Aorta (tissue), 5 donors: ENCODE data around the gene FRMD4A. TPM values are rescaled to one million over a fixed set of nuclear protein-coding genes. Genes with fewer than 3 reads are reported as not detected.
"Not testable (repeated sequence)": the region's sequence is repeated elsewhere in the genome, so short reads cannot be mapped to it uniquely, and the experiment has no call there.

Source experiments
- ATAC-seq: fragments of 200-7000 bp; cut with Tn5 transposase; one replicate; pipeline ENCODE4 v1.9.1; 2022; ENCODE audit warnings: moderate library complexity; ENCODE audit not compliant: low FRiP score
- DNase-seq, 2 donors: peaks; one replicate each; pipeline ENCODE4 v3.0.0-alpha.2; 2020
- H3K27ac ChIP-seq, 2 donors: one replicate each; pipeline ENCODE4 v1.5.1; 2013; ENCODE audit warnings: low read length in 2 of 2, mild to moderate bottlenecking in 2 of 2, moderate library complexity in 2 of 2, control low read depth in 1 of 2, inconsistent platforms in 1 of 2, low read depth in 1 of 2
- H3K27me3 ChIP-seq, 2 donors: one replicate each; pipeline ENCODE4 v1.6.1; 2013; ENCODE audit warnings: control low read depth in 1 of 2, low read length in 1 of 2, mild to moderate bottlenecking in 1 of 2, moderate library complexity in 1 of 2; ENCODE audit not compliant: insufficient read depth in 2 of 2, control insufficient read depth in 1 of 2
- H3K36me3 ChIP-seq, 2 donors: one replicate each; pipeline ENCODE4 v1.6.1; 2013; ENCODE audit warnings: control low read depth in 1 of 2, low read length in 1 of 2, mild to moderate bottlenecking in 1 of 2; ENCODE audit not compliant: insufficient read depth in 2 of 2, control insufficient read depth in 1 of 2
- H3K4me1 ChIP-seq, 2 donors: one replicate each; pipeline ENCODE4 v1.6.1; 2013; ENCODE audit warnings: low read length in 2 of 2, control low read depth in 1 of 2, mild to moderate bottlenecking in 1 of 2, moderate library complexity in 1 of 2; ENCODE audit not compliant: insufficient read depth in 2 of 2, control insufficient read depth in 1 of 2
- H3K4me3 ChIP-seq, 2 donors: one replicate each; pipeline ENCODE4 v1.5.1; 2013; ENCODE audit warnings: low read length in 2 of 2, control low read depth in 1 of 2, mild to moderate bottlenecking in 1 of 2
- H3K9me3 ChIP-seq: one replicate; pipeline ENCODE4 v1.6.1; 2013; ENCODE audit warnings: mild to moderate bottlenecking, low read length; ENCODE audit not compliant: control insufficient read depth
- WGBS, 2 donors: extraction: QIAGEN DNeasy Blood & Tissue Kit; methylation state at CpG; one replicate each; pipeline ENCODE4 v1.1.7; 2013; 5-methylcytosine and 5-hydroxymethylcytosine counted together
- intact Hi-C, 2 donors: fragments of 100-400 bp; cut with DNase I; formaldehyde crosslinking; loops; one replicate each; pipeline versions ENCODE4 v1.14.2 to v1.15.0; 2022
- polyA plus RNA-seq, 2 donors: library from polyadenylated mRNA; stranded (reverse); fragments of 200-250 nt; gene quantifications; one replicate each; pipeline ENCODE4 v1.2.3, GENCODE V29; 2013
- total RNA-seq, 2 donors: library from RNA; stranded (reverse); fragmentation: NEBNext Ultra II Directional; extraction: Animal tissue kit (Norgen Biotek cat#: 25700); gene quantifications; one replicate each; pipeline ENCODE4 v1.2.1, GENCODE V29; 2021
- donor health status: healthy with polysubstance abuse.
- donor health status: Bipolar disorder and iron deficiency.
- donor health status: DM: no; HTN: no; CAD: no.
- donor health status: DM: no; HTN: no; CAD: no.
- donor health status: DM: yes; HTN: yes; CAD: no.

FRMD4A gene
- total and polyA plus RNA-seq, 4 donors: 11.4 to 65.6 (median 39.7) TPM

DNA sequence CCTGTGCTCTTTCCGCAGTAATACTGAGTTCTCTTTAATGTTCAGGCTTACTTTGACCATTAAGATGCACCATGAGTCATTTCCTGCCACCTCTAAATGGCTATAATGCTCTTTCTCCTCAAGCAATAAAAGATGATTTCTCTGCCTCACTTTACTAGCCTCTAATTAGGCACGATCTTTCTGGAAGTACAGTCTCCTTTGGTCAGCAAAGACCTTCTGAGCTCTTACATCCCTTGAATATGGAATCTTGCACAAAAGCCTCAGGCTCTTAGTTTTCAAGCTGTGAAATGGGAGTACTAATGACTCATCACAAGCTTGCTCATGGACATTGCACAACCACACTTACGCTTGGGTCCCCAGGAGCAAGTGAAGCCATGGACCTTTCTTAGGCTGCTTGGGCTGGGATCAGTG is 85.9 kb downstream of the FRMD4A start:
- H3K27ac ChIP-seq: no peak overlapping the region
- no peaks in the 10 kb centered on the region for H3K36me3 ChIP-seq
- H3K27me3 ChIP-seq: no peaks in the 10 kb centered on the region
- no peak overlapping the region for H3K4me3 ChIP-seq
- 91 to 95% methylated on average over 3 of the region's 3 CpGs for WGBS, 2 donors
- no peaks in the 10 kb centered on the region for H3K9me3 ChIP-seq
- no peaks in the 10 kb centered on the region for H3K4me1 ChIP-seq
- DNase-seq (no peak), ATAC-seq (no peak)
- intact Hi-C loops: no loop called here

DNA sequence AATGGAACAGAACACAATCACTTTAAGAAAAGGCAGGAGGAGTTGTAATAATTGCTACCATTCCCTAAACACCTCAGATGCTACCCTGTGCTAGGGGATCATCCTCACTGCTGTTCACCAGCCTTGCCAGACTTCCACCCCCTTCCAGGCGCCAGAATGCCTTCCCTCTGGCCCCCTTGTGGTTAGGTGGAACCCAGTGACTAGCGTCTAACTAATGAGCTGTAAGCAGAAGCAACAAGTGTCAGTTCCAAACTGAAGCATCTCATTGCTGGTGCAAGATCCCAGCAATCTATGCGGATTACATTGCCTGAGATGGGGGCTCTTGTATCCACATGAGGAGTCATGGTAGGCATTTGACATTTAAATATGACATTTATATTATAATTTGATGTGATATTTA is 86.6 kb downstream of the FRMD4A start:
- ATAC-seq: no peak
- Histone ChIP-seq H3K4me3 (no peak overlapping the region), H3K4me1 (no peaks in the 10 kb centered on the region), H3K36me3 (no peaks in the 10 kb centered on the region), H3K9me3 (no peaks in the 10 kb centered on the region), H3K27ac (no peak overlapping the region), H3K27me3 (no peaks in the 10 kb centered on the region)
- intact Hi-C loops: no loop called here
- DNase-seq: no peak
- 68 to 72% methylated on average over 3 of the region's 3 CpGs for WGBS, 2 donors

DNA sequence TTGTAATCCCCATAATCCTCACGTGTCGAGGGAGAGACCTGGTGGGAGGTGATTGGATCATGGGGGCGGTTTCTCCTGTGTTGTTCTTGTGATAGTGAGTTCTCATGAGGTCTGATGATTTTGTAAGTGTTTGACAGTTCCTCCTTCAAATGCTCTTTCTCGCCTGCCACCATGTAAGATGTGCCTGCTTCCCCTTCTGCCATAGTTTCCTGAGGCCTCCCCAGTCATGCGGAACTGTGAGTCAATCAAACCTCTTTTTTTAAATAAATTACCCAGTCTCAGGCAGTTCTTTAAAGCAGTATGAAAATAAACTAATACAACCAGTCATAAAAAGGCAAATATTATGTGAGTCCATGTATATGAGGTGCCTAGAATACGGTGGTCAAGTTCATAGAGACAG is 87.5 kb downstream of the FRMD4A start:
- H3K36me3 ChIP-seq: no peaks in the 10 kb centered on the region
- DNase-seq: no peak
- ATAC-seq: no peak
- H3K27me3 ChIP-seq: no peaks in the 10 kb centered on the region
- no peaks in the 10 kb centered on the region for H3K4me1 ChIP-seq
- 93 to 94% methylated on average over 6 of the region's 6 CpGs for WGBS, 2 donors
- H3K4me3 ChIP-seq: no peak overlapping the region
- H3K9me3 ChIP-seq: no peaks in the 10 kb centered on the region
- no peak overlapping the region for H3K27ac ChIP-seq
- intact Hi-C loops: no loop called here

DNA sequence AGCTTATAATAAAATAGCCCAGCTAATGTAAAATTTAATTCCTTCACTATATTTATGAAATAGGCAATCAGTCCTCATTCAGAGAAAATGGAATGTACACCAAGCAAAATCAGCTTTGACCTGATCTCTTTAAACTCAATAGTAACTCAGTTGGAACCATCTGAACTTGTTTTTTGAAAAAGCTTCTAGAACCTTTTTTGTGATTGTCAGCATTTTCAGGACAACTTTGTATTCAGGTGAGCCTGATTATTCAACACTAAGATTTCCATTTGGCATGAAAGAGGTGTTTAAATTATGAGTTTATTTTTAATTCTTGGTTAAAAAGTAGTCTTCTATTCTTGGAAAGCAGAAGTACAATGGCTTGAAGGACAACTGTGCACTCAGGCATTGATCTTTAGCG is 89.5 kb downstream of the FRMD4A start:
- DNase-seq: no peak
- Histone ChIP-seq H3K27ac (no peak overlapping the region), H3K9me3 (no peaks in the 10 kb centered on the region), H3K4me1 (no peaks in the 10 kb centered on the region), H3K36me3 (no peaks in the 10 kb centered on the region), H3K4me3 (no peak overlapping the region), H3K27me3 (no peaks in the 10 kb centered on the region)
- intact Hi-C loops: no loop called here
- no peak for ATAC-seq
- WGBS, 2 donors: 85 to 93% methylated on average over 1 of the region's 1 CpG

DNA sequence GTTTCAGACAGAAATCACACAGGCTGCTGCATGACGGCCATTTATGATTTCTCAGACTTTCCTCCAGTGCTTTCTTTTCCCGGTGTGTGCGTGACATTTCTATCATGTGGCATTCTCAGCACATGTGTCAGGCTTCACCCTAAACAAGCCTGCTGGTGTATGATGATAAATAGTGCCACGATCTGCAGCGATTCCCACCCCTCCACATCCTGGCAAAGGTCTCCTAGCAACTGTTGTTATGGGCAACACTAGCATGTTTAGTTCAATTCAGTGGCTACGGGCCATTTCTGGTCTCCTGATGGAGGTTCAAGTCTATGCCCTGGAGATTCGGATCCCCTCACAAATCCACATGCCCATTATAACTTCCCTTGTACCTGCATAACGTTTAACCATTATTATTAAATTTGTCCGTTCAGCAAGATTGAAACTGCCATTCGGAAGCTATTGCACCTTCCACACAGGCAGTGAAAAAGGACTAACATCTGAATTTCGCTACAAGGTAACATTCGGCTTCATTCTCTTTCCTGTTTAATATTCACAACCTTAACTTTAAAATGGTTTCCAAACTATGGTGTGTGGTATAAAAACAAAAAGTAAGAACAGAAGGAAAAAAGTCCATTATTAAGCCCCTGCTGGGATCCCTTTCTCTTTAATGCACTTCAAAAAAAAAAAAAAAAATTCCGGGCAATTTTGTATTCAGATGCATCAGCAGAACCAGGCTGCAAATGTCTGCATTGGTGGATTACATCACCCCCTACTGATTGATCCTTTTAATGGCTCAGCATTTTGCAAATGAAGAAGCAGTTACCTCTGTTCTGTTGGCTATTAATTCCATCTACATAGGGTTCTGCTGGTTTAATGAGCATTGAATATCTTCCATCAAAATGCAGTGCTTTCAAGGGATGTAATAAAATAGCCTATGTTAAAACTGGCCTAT is 90.2 kb downstream of the FRMD4A start:
- WGBS, 2 donors: 29% methylated on average over 13 of the region's 13 CpGs
- ATAC-seq: no peak
- Histone ChIP-seq H3K9me3 (no peaks in the 10 kb centered on the region), H3K27me3 (no peaks in the 10 kb centered on the region), H3K4me3 (no peak overlapping the region), H3K36me3 (no peaks in the 10 kb centered on the region), H3K27ac (no peak overlapping the region), H3K4me1 (no peaks in the 10 kb centered on the region)
- no peak for DNase-seq
- intact Hi-C loops: no loop called here

DNA sequence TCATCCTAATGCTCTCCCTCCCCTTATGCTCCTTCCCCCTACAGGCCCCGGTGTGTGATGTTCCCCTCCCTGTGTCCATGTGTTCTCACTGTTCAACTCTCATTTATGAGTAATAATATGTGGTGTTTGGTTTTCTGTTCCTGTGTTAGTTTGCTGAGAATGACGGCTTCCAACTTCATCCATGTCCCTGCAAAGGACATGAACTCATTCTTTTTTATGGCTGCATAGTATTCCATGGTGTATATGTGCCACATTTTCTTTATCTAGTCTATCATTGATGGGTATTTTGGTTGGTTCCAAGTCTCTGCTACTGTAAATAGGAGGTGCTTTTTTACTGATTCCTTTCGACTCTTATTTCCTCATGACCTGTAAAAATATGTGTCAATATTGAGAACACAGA is 92.1 kb downstream of the FRMD4A start:
- H3K27me3 ChIP-seq, H3K9me3 ChIP-seq, H3K36me3 ChIP-seq, DNase-seq, H3K4me1 ChIP-seq, H3K4me3 ChIP-seq, H3K27ac ChIP-seq, intact Hi-C loops, ATAC-seq: not testable (repeated sequence)
- WGBS, 2 donors: 91 to 93% methylated on average over 3 of the region's 3 CpGs

DNA sequence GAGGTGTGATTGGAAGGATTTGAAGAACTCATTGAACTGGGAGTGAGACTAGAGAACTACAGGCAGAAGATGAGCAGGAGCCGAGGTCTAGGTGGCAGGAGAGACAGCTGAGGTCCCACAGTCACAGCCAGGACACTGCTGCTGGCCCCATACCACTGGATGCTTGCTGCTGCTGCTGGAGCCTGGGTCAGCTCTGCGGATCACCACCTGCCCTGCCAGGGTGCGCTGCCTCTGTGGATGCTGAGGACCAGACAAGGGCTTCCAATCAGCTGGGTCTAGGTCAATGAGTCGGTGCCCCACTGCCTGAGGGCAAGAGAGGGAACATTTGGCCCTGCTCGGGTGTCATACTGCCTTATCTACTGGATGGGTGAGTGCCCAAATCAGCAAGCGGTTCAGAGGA is 94.4 kb downstream of the FRMD4A start:
- Histone ChIP-seq H3K36me3 (no peaks in the 10 kb centered on the region), H3K9me3 (no peaks in the 10 kb centered on the region), H3K27me3 (no peaks in the 10 kb centered on the region), H3K27ac (no peak overlapping the region), H3K4me1 (no peaks in the 10 kb centered on the region), H3K4me3 (no peak overlapping the region)
- DNase-seq (no peak), ATAC-seq (no peak)
- intact Hi-C loops: no loop called here
- 79 to 86% methylated on average over 6 of the region's 6 CpGs for WGBS, 2 donors

DNA sequence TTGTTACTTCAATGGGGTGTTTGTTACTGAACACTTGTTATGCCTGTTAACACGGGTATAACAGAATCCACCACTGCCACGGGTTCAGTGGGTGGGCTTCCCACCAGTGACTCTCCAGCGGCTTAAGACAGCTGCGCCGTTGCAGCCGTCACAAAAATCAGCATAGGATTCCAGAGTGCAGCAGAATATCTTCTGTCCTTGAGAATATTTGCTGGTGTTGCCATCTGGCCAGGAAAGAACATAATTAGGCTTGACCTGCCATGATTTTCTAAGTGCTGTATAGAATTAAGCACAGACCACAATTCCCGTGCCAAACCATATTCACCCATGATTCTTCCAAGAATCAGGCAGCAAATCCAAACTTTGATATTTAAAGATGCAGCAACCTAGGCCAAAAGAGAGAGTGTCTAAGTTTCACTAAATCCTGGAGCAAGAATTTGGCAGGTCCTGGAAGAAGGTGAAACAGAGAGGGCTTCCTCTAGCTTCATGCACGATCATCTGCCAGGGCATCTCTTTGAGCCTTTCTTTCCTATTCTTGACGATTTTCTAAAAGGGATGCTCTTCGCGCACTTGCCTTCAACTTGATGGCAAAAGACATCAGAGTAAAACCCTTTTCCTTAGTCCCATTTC is 95.0 kb downstream of the FRMD4A start:
- ATAC-seq: no peak

DNA sequence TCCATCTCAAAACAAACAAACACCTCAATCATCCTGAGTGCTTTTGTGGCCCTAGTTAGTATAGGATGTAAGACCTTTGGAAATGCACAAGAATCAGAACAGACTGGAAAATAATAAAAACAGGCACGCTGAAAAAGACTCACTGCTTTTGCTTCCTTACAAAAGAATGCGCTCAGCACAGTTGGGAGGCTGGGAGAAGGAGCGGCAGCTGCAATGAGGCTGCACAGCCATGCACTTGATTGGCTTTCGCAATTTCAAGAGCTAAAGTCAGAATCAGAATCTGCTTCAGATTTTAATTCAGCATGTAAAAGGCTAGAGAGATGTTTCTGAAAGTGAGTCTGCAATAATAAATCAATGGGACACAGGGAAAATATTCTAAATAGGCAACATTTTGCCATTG is 97.2 kb downstream of the FRMD4A start:
- WGBS, 2 donors: 55 to 59% methylated on average over 4 of the region's 4 CpGs
- no peaks in the 10 kb centered on the region for H3K36me3 ChIP-seq
- H3K4me1 ChIP-seq: no peaks in the 10 kb centered on the region
- ATAC-seq (no peak), DNase-seq (no peak)
- H3K27me3 ChIP-seq: no peaks in the 10 kb centered on the region
- intact Hi-C loops: no loop called here
- H3K9me3 ChIP-seq: no peaks in the 10 kb centered on the region
- H3K27ac ChIP-seq: no peak overlapping the region
- no peak overlapping the region for H3K4me3 ChIP-seq

More for the DNA sequence above, 95.0 kb downstream of the FRMD4A start:
- no peak for DNase-seq
- Histone ChIP-seq H3K4me3 (no peak overlapping the region), H3K27ac (no peak overlapping the region), H3K27me3 (no peaks in the 10 kb centered on the region), H3K36me3 (no peaks in the 10 kb centered on the region), H3K9me3 (no peaks in the 10 kb centered on the region), H3K4me1 (no peaks in the 10 kb centered on the region)
- intact Hi-C loops: no loop called here
- 84 to 85% methylated on average over 11 of the region's 11 CpGs for WGBS, 2 donors
